ENCODE data around the gene ABHD3.

Gene ABHD3

DNA sequence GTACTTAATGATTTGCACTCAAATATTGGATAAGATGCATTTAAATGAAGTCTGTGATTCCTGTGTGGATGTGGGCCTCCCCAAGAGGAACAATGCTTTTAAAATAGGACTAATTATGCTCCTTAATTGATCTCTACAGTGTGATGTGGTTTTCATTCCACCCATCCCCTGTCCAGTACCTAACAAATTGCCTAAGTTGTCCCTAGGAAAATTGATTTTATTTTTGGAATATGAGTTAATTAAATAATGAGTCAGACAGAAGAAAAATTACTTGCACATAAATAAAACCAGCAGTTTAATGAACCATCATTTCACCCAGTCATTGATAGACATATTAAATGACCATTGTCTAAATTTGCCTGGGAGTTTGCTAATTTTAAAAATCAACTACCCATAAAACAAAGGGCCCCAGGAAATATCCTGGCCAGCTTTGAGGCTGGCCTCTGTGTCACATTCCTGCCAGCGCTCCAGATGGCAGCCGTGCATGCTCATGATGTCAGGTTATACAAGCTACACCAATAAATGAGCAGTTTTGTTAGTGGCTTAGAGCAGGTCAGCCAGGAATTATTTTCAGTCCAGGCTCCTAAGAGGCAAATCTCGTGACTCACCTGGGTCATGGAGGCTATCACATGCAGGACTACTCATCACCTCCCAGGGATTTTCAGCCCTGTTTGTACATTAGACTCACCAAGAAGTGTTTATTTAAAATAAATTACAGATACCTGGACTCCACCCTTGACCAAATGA is 31.9 kb downstream of the ABHD3 start:
- TF ChIP-seq, protein P1, sequence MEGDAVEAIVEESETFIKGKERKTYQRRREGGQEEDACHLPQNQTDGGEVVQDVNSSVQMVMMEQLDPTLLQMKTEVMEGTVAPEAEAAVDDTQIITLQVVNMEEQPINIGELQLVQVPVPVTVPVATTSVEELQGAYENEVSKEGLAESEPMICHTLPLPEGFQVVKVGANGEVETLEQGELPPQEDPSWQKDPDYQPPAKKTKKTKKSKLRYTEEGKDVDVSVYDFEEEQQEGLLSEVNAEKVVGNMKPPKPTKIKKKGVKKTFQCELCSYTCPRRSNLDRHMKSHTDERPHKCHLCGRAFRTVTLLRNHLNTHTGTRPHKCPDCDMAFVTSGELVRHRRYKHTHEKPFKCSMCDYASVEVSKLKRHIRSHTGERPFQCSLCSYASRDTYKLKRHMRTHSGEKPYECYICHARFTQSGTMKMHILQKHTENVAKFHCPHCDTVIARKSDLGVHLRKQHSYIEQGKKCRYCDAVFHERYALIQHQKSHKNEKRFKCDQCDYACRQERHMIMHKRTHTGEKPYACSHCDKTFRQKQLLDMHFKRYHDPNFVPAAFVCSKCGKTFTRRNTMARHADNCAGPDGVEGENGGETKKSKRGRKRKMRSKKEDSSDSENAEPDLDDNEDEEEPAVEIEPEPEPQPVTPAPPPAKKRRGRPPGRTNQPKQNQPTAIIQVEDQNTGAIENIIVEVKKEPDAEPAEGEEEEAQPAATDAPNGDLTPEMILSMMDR (IDR thresholded peaks at IDR 0.05; ENCODE audit: low read depth, low read length, missing control alignments) = no peak
- DNase-seq (ENCODE audit: low read depth) = no peak
- H3K4me3 ChIP-seq (ENCODE audit: low read depth, low read length) = no peak overlapping the region

DNA sequence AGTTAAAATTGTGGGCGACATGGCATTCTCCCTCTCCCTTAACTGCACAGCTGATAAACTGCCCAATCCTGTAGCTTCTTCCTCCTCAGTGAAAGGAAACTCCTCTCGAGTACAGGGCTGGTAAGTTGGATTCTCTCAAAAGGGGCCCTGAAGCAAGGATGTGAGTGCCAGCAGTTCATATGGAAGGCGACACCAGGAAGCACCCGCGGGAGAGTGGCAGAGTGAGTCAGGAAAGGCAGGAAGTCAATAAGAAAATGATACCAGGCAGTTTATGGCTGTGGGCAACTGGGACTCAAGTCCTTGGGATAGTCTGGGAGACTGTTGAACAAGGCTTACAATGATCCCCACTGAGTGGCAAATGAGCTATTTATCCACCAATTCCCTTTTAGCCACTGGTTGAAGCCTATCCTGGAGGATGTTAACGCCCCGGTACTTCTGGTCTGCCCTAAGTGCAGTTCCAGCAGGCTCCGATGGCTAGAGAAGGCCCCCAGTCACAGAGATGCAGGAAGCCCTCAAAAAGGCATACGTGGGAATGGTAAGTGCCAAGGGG is 34.8 kb downstream of the ABHD3 start:
- no peak for DNase-seq (ENCODE audit: low read depth)
- TF ChIP-seq, protein P1 (IDR thresholded peaks at IDR 0.05; ENCODE audit: low read depth, low read length, missing control alignments) = no peak
- H3K4me3 ChIP-seq (ENCODE audit: low read depth, low read length) = no peak overlapping the region

DNA sequence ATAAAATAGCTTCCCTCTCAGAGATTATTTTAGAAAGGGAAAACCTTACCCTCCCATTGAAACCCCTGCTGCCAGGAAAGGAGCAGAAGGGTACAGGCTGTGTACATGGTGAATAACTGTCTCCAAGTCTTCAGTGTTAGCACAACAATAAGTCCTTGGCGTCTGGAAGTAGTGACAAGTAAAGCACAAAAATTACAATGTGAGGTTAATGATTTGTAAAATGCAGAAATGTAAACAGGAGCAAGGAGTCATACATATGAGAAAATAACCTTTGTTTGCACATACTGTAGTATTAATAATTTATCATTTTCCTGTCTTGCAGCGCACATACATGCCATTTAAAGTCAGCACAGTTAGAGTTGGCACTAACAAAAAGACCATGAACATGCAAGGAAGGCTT is 40.5 kb downstream of the ABHD3 start:
- TF ChIP-seq, protein P1 (IDR thresholded peaks at IDR 0.05; ENCODE audit: low read depth, low read length, missing control alignments) = no peak
- no peak overlapping the region for H3K4me3 ChIP-seq (ENCODE audit: low read depth, low read length)
- no peak for DNase-seq (ENCODE audit: low read depth)

DNA sequence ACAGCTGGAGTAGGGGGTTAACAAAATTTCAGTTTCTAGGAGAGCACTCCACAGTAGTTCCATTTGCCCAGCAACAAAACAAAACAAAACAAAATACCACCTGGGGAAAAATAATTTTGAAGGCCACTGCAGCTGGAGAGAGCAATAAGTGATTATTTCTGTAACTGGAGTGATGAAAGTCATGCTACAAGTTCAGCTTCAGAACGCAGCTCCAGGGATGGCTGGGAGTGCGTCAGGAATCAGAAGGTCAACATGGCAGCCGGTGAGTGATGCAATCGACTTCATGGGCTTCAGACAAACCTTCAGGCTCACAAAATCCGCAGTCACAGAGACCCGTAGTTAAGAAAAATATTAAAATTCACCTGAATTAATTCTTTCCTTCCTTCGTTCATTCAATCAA is 41.0 kb downstream of the ABHD3 start:
- DNase-seq (ENCODE audit: low read depth) = no peak
- TF ChIP-seq, protein P1 (IDR thresholded peaks at IDR 0.05; ENCODE audit: low read depth, low read length, missing control alignments) = no peak

DNA sequence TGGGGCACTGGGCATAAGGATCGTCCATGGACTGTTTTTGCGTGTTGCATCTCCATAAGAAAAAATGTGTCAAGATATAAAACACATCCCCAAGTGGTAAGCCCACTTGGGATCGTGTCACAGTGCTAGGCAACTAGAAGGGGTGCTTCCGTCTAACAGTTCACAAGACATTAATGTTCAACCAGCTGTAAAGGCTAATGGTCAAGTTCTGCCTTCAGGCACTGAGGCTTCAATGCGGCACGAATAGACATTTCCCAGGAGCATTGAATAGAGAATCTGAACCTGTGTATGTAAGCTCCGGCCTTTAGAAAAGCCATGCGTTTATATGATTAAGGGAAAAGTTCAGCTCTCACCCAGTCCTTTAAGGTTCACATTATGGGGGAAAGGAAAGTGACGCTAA is 42.0 kb downstream of the ABHD3 start:
- DNase-seq (ENCODE audit: low read depth) = no peak
- no peak overlapping the region for H3K4me3 ChIP-seq (ENCODE audit: low read depth, low read length)
- TF ChIP-seq, protein P1 (IDR thresholded peaks at IDR 0.05; ENCODE audit: low read depth, low read length, missing control alignments) = no peak

More for the DNA sequence above, 41.0 kb downstream of the ABHD3 start:
- H3K4me3 ChIP-seq (ENCODE audit: low read depth, low read length) = no peak overlapping the region

DNA sequence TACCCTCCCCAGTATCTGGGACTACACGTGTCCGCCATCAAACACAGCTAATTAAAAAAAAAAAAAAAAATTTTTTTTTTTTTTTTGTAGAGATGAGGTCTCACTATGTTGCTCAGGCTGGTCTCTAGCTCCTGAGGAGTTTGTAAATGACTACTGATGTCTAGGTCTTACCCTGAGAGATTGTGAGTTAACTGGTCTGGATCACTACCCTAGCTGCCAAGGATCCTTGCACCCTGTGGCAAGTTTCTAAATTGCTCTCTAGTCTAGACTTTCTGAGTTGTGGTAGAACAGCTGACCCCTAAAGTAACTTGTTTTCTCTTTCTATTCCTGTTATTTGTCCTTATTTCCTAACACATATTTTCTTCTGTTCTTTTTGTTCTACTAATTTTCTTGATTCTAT is 44.5 kb downstream of the ABHD3 start:
- no peak overlapping the region for H3K4me3 ChIP-seq (ENCODE audit: low read depth, low read length)
- TF ChIP-seq, protein P1 (IDR thresholded peaks at IDR 0.05; ENCODE audit: low read depth, low read length, missing control alignments) = no peak
- no peak for DNase-seq (ENCODE audit: low read depth)

DNA sequence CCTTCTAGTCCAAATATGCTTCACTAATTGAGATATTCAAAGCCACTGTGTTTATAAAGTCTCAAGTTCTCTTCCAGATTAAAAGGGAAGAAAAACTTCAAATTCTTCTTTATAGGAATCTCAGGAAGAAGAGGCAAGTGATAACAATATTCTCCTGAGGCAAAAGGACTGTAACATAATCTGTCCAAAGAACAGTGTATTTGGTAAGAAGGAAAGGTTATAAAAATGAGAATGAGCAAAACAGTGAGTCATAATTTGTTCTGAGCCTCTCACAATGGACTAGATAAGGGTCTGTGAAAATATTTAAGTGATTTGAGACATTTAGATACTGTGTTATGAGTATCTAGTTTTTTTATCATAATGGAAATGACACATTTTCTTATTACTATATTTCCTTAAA is 48.2 kb downstream of the ABHD3 start:
- TF ChIP-seq, protein P1 (IDR thresholded peaks at IDR 0.05; ENCODE audit: low read depth, low read length, missing control alignments) = no peak
- no peak overlapping the region for H3K4me3 ChIP-seq (ENCODE audit: low read depth, low read length)
- no peak for DNase-seq (ENCODE audit: low read depth)
